CD4-positive, alpha-beta T cell treated with Interleukin-17A for 4 hours (primary cell): ENCODE results near the gene KLHL29.

Source experiments
- DNase-seq: peaks from one replicate; pipeline ENCODE4 v3.0.0-alpha.2; 2020; ENCODE audit warnings: mixed read lengths

KLHL29 gene

DNA sequence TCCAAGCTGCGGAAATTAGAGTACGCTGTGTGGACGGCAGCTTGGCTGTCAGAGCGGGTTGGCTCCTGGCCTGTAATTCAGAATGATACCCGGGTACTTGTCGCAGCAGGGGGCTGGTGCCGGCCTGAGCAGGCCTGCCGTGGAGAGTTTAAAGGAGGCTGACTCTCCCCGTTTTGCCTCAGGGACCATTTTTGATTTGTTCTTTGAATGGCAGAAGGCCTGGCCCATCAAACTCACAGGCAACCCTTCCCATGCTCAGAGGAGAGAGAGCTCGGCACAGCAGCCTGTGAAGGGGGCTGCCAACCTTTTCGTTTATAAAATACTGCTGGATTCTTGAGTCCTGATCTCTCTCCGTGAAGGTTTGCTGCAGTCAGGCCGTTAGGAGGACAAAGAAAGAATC is 151.3 kb downstream of the KLHL29 start:
- DNase-seq: no peak

DNA sequence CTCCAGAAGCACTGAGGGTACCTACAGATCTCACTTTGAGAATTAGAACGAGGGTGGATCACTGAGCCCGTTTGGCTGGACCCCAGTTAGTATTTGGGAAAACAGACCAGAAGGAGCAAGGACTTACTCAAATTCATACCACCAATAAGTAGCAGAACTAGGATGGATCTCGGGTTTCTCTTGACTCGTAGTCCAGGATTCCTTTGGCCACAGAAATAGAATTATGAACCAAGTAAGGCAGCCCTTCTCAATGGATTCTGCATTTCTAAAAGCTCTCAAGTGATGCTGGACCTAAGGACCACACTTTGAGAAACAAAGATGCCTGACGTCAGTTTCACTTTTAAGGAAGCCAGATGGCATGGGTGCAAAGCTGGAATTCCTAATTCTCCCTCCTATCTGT is 153.0 kb downstream of the KLHL29 start:
- DNase-seq: no peak

DNA sequence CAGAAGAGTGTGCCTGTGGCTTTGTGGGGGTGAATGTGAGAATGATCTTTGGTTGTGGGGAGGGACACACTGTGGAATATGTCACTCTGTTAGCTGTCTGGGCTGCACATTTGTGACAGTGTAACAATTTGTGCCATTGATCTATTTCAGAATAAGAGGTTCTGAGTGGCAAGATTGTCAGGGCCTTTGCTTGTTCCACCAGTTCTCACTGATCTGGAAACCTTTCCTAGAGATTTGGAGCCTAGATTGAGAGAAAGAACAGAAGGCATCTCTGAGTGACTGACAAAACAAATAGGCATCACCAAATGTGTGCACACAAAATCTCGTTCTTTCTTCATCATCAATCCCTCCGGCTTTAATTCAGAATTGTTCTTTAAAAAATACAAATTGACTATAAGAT is 153.6 kb downstream of the KLHL29 start:
- DNase-seq: no peak

DNA sequence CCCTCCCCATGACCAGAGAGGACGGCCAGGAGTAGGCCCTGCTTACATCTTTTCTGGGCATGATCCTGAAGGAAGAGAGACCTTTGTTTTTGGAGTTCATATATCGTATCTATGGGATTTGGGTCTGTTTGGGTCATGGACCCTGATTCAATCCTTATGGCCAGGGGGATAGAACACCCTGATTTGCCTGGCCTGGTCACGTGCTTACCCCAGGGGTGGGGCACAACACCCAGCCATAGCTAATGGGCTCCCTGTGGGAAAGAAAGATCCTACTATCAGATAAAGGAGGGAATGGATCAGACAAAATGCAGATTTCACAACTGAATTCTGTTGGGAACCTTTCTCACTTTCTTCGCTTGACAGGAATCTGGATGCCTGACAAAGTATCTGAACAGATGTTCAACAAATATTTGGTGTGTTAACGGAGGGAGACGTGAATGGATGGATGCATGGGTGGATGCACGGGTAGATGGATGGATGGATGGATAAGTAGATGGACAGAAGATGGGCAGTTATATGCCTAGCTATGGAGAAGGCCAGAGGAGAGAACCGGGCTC is 155.9 kb downstream of the KLHL29 start:
- DNase-seq: no peak

DNA sequence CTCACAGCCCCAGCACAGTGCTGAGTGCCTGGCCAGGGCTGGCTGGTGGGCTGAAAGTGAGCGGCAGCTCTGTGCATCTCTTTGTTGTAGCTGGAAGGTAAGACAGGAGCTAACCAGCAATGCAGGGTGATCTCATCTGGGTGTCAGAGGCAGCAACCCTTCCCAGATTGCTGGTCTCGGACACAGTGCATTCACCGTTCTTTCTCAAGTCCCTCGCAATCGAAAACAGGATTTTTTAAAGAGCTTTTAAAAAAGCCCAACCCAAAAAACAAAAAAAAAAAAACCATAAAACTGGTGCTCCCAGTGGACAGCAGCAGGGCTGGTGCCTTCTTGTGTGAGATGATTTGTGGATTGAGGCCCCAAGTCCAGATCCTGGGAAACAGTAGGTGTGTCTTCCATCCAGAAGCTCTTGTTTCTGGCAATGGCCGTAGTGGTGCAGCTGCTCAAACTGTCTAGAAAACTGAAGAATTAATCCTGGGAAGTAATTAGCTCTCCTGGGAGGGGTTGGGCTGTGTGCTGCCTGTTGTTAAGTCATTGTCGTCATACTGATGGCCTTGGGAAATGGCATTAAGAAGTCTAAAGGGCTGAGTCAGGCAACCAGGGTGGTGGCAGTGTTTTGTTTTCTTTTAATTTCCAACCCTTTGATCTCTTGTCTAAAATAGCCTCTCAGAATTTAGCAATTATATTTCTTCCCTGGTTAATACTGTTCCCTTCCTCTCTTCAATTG is 156.7 kb downstream of the KLHL29 start:
- DNase-seq: no peak

DNA sequence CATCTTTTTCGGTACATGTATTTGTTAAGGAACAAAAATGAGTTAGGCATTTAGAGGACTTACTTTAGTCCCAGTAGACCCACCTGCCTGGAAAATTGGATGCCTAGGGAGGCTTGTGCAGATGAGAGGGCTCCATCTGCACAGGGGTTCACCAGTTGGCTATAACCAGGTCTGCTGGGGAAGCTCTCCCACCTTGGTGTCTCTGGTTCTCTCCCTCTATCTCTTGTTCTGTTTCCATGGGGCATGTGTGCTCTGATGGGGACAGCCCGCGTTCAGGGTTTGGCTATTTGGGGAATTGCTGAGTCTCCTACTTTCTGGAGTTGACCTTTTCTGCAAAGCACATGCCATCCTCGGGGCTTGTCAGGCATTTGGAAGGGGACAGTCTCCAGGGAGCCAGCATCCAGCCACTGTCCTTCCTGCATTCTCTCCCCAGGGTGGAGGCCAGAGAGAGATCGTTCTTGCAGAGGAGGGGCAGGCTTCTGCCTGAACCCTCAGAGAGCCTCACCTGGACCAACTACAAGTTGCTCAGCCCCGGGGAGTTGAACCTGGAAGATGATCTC is 157.3 kb downstream of the KLHL29 start:
- no peak for DNase-seq

DNA sequence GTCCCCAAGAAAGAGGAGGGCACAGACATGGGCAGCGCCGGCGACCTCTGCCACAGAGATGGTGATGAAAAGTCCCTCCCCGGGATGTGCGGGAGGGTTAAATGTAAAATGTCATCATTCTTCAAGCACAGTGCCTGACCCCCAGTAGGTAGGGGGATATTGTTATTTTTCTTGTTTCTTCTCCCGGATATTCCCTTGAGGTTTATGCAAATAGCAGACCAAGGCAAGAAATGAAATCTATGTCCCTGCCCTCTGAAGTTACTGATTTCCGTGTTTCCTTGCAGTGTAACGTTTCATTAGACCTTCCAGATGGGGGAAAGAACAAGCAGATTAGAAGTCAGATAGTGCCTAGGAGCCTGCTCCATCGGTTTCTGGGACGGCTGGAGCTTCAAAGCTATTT is 158.3 kb downstream of the KLHL29 start:
- no peak for DNase-seq

DNA sequence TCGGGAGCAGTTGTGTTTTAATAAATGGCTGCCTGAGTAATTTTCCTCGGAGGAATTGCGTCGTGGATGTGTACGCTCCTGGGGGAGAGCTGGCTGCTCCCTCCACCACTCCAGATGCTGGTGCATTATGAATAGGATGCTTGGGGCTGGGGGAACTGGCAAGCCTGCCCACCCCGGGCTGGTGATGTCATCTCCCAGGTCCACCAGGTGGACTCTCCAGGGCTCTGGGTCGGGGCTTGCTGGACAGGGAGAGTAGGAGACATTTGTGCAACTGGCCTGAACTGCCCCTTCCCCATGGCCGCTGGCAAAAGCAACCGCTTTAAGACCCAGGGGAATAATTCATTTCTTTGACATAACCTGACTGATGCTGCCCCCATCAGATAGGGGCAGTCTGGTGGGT is 158.7 kb downstream of the KLHL29 start:
- DNase-seq: no peak

DNA sequence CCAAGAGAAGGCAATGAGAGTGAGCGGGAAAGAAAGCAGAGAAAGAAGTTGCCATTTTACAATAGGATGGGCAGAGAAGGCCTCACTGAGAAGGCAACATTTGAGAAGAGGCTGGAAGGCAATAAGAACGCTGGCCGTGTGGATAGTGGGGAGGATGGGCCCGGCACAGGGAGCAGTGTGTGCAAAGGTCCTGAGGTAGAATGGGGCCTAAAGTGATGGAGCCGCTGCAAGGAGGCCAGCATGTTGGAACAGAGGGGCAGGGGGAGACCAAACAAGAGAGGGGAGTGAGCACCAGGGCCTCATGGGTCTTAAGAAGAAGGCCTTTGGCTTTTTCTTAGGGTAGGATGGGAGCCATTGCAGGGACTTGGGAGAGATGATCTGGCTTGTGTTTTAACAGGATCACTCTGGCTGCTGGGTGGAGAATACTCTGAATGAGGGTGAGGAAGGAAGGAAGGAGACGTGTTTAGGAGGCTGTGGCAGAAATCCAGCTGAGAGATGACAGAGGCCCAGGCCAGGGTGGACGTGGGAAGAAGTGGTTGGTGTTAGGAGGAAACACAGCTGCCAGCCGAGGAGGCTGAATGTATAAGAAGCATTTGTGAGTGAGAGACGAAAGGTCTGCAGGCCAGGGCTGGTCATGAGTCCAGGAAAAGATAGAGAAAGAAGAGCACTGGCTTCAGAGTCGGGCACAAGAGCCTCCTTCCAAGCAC is 159.8 kb downstream of the KLHL29 start:
- DNase-seq: no peak

DNA sequence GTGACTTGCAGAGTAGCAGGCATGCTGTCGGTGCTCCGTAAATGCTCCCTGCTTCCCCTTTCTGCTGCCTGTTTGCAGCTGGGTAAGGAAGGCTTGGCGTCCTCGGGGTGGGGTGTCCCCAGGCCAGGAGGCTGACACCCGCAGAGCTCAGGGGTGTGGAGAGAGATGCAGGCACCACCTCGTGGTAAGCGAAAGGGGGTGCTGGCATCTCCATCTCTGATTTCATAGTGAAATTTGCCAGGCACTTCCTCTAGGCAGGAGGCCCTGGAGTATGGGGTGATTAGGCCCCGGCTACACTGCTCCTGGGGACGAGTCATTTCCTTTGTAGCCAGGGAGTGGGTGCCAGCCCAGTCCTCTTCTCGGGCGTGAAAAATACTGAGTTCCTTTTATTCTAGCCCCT is 160.4 kb downstream of the KLHL29 start:
- DNase-seq: no peak

DNA sequence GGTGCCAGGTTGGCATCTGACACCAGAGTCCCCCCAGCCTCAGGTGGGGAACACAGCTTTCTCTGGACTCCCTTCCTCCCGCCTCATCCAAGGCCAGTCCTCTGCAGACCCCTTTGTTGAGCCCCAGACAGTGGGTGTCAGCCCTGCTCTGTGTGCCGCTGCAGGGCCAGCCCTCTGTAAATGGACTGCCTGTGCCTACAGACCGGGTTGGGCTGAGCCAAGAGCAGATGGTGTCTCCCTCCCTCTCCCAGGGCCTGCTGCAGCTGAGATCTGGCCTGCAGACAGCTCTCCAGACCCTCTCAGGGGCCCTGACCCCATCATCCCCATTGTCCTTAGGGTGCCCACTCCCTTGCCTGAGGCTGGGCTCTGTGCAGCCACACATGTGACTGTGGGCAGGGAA is 160.8 kb downstream of the KLHL29 start:
- no peak for DNase-seq

DNA sequence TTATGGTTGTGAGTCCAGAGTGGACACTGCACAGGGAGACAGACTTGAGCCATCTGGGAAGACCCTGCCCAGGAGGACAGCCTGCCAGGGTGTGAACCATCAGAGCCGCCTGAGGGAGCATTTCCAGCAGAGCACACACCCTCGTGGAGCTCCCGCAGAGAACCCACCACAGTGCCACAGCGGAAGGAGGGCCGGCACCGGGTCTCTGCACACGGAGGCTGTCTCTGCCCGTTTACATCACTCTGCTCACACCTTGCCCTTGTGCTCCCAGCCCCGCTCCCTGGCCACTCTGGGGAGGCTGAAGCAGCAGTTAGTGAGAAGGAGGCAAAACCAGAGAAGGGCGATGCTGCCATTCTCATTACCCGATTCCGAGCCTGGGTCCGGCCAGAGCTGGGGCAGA is 161.9 kb downstream of the KLHL29 start:
- DNase-seq: no peak

DNA sequence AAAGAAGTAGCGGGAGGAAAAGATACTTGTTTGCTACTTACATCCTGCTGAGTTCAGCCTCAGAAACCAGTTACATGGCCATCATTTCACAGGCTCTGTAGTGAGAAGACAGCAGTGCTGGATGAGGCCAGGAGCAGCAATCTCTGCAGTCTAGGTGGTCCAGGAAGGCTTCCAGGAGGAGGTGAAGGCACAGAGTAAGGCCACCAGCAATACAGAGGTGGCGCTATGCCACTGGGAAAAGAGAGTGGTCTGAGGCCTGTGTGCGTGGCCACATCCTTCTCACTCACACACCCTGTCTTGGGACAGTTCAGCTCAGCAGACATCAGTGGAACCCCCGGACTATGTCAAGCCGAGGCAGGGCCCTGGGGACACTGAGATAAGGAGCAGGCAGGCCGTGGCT is 162.7 kb downstream of the KLHL29 start:
- DNase-seq: no peak

DNA sequence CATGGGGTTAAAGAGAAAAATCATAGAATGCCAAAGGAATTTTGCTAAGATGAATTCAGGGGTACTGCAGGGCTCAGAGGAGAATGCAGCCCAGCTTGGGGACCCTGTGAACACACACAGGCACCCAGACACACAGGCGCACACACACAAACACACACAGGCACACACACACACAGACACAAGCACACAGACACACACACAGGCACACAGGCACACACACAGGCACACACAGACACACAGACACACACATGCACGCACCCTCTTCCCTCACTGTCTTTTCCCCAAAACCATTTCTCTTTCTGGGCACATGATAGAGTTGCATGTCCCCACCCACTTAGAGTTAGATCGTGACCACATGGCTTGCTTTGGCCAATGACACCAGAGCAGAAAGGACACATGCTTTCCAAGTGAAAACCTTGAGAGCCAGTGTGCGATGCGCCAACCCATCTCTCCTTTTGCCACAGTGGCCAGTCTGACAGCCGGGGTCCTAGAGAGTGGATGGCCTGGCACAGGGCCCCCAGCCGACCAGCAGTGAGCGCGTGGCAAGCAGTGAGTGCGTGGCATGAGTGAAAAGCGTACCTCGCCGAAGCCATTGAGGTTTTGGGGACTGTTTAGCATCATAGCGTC is 163.3 kb downstream of the KLHL29 start:
- no peak for DNase-seq

DNA sequence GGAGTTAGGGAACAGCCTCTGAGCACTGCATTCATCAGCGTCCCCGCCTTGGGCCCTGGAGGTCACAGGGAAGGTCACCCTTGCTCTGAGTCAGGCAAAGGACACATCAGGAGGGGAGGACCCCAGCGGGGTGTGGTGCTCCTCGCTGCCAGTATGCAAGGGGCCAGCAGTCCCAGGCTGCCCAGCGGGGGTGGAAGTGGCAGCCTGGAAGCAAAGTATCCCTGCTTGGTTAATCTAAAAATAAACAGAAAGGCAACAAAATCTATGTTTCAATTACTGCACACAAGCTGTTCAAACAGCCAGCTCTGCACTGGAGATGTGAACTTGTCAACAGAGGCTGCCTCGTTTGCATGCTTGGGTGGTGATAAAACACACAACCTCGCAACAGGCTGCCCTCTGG is 164.1 kb downstream of the KLHL29 start:
- DNase-seq: no peak

DNA sequence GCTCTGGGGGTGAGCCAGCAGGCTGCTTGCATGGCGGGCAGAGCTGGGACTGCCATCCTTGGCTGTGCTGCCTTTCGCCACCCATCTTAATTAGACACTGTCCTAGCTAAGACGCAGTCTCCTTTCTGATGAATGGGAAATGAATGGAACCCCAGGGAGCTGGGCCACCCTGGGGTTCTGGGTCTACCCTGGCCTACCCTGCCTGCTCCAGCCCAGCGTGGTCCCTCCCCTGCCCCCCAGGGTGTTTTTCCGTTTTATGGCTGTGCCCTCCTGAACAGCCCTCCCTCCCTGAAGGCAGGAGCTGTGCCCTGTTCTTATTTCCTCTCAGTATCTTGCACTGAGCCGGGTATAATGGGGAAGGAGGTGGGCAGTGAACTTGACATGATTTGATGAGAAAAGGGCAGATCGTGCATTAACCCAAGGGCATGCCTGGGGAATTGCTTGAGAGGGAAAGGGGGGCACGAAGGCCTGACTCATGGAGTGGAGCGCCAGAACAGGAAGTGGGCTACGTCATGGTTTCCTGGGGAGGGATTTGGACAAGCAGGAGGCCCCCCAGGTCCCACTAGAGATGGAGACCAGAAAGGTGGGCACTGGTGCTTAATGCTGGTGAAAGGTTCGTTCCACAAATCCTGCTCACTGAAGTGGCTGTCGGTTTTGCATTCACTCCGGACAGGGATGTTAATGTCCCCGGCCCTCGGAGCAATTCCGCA is 165.0 kb downstream of the KLHL29 start:
- no peak for DNase-seq

DNA sequence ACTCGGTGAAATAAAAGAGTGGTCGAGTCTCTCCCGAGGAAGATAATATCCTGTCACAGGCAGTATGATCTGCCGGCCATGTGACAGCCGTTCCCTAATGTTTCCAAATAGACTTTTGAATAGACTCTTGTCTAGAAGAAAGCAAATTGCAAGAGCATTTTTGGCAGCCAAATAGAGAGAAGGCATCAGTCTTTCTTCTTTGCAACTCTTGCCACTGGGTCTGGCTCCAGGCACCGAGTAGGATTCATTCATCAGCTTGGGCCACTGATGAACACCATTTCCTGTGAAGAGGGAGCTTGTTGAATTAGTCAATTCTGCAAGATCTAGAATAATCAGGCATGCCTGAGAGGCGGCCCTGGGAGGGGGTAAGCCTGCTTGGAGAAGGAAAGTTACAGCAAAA is 165.6 kb downstream of the KLHL29 start:
- no peak for DNase-seq

DNA sequence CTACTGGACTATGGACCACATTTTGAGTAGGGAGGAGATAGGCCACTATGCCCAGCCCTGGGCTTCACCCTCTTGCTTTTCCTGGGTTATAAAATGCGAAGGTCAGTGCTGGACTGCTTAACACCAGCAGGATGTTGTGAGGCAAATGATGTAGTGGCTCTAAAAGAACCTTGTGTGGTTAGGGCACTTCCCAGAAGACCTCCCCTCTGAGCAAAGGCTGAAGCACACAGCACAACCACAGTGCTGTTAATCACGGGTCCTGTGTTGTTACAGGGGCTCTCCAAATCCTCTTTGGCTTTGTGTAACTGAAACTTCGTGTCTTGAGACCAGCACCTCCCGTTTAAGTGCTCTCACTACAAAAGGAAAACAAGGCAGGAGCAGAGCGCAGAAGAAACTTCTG is 166.9 kb downstream of the KLHL29 start:
- no peak for DNase-seq

DNA sequence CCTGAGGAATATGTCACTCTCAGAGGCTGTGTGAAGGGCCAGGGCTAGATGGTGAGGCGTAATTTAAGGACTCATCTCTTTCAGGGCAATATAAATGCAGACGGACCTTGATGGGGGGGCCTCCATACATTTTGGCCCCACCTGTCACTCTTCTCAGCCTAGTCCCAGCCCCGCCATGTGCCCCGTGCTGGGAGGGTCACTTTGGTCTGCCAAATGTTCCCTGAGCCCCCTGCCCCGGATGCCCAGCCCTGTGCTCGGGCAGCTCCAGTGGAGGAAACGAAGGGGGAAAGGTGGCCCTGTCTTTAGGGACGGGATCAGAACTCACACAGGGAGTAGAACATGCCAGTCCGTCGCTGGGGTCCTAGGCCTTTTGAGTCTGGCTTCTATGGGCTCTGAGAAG is 168.6 kb downstream of the KLHL29 start:
- DNase-seq: no peak

DNA sequence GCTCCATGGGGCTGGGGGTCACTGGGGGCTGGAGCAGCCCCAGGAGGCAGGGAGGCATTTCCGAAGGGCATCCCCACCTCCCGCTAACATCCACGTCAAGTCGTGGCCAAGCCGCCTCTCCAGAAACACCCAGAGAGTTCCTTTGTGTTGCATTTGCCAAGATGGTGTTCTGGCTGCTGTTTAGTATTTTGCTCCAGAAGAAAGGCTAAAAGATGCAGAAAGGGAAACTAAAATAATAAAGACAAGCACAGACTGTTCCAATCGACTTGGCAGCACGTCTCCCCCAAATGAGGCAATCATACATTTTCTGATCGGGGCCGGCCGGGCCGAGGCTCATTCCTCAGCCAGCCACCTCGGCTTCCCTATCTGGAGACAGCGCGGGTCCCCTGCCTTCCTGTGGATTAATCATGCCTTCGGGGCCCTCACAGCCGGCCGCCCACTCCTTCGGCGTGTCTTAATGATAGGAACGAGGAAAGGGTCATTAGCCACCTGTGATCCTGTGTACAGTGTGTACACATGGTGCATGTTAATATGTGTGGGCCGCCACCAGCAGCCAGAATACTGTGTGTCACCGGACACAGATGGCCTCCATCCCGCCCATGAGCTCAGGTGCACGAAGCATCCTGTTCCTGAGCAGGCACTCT is 169.2 kb downstream of the KLHL29 start:
- DNase-seq: no peak

DNA sequence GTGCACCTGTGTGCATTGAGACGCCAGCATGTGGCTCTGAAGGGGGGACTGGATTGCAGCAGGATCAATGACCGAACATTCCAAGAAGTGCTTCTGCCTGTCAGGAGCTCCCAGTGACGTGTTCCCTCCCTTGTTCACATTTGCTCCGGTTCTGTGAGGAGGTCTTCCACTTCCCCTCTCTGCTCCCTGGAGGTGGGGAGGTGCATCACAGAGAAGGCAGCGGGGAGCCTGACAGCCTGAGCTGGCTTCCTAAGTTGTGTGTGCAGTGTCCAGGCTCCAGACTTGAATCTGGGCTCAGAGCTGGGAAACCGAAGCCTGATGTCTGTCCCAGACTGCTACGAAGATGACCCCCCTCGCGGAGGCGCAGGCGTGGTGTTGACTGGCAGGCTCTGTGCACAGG is 171.0 kb downstream of the KLHL29 start:
- no peak for DNase-seq

DNA sequence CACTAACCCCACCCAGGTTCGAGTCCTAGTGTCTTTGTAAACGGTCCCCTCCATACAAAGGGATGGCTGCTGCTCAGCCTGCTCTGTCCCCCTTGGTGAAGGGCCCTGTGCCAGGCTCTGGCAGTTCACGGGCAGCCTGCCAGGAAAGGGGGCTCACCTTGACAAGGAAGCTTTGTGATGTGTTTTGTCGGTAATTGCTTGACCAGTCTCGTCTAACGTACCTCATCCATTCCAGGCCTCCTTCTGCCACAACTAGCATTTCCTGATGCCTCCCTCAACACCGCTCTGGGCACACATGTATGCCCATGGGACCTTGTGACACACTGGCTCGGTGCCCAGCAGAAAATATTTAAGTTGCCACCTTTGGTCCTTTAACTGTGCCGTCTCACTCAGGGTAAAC is 171.9 kb downstream of the KLHL29 start:
- DNase-seq: no peak

DNA sequence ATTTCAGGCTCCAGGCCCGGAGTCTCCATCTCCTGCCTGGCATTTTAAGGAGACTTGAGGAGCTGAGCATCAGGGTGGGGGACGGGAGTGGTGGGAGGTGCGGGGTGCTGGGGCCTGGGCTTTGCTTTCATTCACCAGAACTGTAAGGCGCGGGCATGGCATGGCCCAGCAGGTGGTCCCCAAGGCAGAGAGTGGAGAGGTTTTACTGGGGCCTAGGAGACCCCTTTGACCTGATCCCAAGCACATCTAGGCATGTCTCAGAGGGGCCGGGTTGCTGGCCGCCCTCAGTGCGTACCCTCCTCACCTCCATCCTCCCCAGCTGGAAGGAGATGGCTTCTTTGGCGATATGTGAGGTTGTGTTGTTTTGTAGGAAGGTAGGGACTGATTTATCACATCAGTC is 172.5 kb downstream of the KLHL29 start:
- DNase-seq: no peak
